Measurements from ENCODE around the gene C6orf132. TPM values are rescaled to one million over a fixed set of nuclear protein-coding genes. Genes with fewer than 3 reads are reported as not detected.
A peak's percentile ranks its signal among the peaks of the same experiment; 100 is the strongest.

Gene C6orf132
- total and polyA plus RNA-seq, 12 donors, result 0.09 to 4.7 (median 1.4) TPM

DNA sequence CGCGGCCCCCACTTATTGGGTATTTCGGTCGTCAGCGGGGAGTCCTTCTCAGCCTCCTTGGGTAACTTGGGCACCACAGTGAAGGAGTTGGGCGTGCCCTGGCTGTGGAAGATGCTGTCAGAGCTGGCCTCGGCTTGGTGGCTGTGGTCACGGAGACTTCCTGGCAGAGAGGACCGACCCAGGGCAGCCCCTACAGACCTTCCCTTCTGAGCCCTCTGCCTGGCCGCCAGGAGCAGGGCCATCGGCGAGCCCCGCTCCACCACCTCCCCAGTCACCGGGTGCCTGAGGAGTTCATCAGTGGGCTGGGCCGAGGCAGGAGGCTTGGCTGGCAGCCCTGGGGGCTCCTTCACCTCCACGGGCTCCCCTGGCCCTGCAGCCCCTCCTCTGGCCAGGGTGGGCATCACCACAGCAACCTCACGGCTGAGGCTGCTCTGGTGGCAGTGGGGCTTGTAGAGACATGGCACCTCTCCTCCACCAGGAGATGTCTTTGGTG, 37.2 kb downstream of the C6orf132 start:
- H3K27ac ChIP-seq, result no peak overlapping the region
- intact Hi-C loops (cut with DNase I), result no loop called here
- no peaks in the 10 kb centered on the region for H3K27me3 ChIP-seq
- no peaks in the 10 kb centered on the region for H3K36me3 ChIP-seq (replicated peaks in 1 of 2)
- peaks cover 20 to 24% of the 10 kb centered on the region in 2 donors for H3K4me1 ChIP-seq (replicated peaks in 1 of 2)
- H3K9me3 ChIP-seq (replicated peaks in 1 of 3), result no peaks in the 10 kb centered on the region
- no peak overlapping the region for H3K4me3 ChIP-seq
- DNase-seq, result peak in 1 of 7 donors; percentile 32
- TF ChIP-seq POLR2A (IDR thresholded peaks at IDR 0.05), result no peak
- TF ChIP-seq, protein P1, sequence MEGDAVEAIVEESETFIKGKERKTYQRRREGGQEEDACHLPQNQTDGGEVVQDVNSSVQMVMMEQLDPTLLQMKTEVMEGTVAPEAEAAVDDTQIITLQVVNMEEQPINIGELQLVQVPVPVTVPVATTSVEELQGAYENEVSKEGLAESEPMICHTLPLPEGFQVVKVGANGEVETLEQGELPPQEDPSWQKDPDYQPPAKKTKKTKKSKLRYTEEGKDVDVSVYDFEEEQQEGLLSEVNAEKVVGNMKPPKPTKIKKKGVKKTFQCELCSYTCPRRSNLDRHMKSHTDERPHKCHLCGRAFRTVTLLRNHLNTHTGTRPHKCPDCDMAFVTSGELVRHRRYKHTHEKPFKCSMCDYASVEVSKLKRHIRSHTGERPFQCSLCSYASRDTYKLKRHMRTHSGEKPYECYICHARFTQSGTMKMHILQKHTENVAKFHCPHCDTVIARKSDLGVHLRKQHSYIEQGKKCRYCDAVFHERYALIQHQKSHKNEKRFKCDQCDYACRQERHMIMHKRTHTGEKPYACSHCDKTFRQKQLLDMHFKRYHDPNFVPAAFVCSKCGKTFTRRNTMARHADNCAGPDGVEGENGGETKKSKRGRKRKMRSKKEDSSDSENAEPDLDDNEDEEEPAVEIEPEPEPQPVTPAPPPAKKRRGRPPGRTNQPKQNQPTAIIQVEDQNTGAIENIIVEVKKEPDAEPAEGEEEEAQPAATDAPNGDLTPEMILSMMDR (IDR thresholded peaks at IDR 0.05), result no peak
- WGBS, 4 donors, result 82 to 96% (median 87%) methylated on average over 5 to 17 of the region's 17 CpGs

DNA sequence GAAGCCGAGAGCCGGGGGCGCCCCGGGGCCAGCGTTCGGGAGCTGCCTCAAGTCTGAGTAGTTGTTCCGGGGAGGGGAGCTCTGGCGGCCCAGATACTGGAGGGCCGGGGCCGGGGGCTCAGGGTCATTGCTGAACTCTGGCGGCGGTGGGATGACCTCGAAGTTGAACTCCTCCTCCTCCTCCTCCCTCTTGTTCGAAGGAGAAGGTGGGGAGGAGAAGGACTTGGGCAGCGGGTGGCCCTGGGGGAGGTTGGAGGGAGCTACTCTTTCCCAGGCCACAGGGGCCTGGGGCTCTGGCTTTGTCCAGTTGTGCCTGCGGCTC, 37.7 kb downstream of the C6orf132 start:
- 23 to 77% (median 29%) methylated on average over 2 to 16 of the region's 16 CpGs for WGBS, 4 donors

DNA sequence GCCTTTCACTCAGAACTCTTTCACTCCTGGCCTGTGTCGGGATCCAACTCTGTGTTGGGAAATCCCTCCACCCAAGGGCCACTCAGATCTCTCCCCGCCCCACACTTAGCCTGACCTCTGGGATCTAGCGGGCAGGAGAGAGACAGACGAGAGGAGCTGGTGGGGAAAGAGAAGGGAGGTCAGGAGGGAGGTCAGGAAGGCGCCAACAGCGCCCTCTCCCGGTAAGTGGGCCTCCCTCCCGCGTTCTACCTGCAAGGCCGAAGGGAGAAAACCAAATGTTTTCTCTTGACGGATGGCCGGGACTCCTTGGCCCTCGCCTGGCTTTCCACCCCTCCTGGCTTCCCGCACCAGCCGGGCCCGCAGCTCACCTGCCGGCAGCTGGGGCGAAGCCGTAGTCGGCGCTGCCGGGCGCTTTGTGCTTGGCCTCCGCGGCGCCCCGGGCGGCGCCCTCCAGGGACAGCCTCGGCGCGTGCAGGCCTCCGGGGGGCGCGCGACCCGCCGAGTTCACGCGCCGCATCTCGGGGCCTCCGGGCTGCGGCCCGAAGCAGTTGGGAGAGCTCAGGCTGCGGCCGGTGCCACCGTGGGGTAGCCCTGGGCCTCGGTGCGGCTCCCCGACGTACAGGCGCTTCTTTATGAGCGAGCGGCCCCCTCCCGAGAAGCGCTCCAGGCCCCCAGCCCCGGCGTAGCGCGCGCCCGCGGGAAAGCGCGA, 38.2 kb downstream of the C6orf132 start:
- intact Hi-C loops (cut with DNase I), result no loop called here
- H3K27ac ChIP-seq, result peak overlapping the region in 2 of 5 donors; percentile 42 to 68
- peak overlapping the region in 1 of 4 donors; percentile 57 for H3K4me3 ChIP-seq
- no peak for TF ChIP-seq POLR2A (IDR thresholded peaks at IDR 0.05)
- TF ChIP-seq, protein P1 (IDR thresholded peaks at IDR 0.05), result peak; percentile 66 to 85 (median 80)
- DNase-seq, result peak; percentile 73 to 90 (median 86)
- H3K4me1 ChIP-seq (replicated peaks in 1 of 2), result peaks cover 30 to 33% of the 10 kb centered on the region in 2 donors
- no peaks in the 10 kb centered on the region for H3K36me3 ChIP-seq (replicated peaks in 1 of 2)
- no peaks in the 10 kb centered on the region for H3K27me3 ChIP-seq
- H3K9me3 ChIP-seq (replicated peaks in 1 of 3), result no peaks in the 10 kb centered on the region
- WGBS, 4 donors, result 6 to 10% (median 8%) methylated on average over 16 to 66 of the region's 66 CpGs

More for the DNA sequence above, 37.7 kb downstream of the C6orf132 start:
- no peak for TF ChIP-seq POLR2A (IDR thresholded peaks at IDR 0.05)
- TF ChIP-seq, protein P1 (IDR thresholded peaks at IDR 0.05), result no peak
- DNase-seq, result peak in 1 of 7 donors; percentile 11
- intact Hi-C loops (cut with DNase I), result no loop called here
- H3K9me3 ChIP-seq (replicated peaks in 1 of 3), result no peaks in the 10 kb centered on the region
- peak overlapping the region in 1 of 4 donors; percentile 57 for H3K4me3 ChIP-seq
- H3K27ac ChIP-seq, result peak overlapping the region in 2 of 5 donors; percentile 42 to 68
- H3K4me1 ChIP-seq (replicated peaks in 1 of 2), result peaks cover 24 to 28% of the 10 kb centered on the region in 2 donors
- H3K36me3 ChIP-seq (replicated peaks in 1 of 2), result no peaks in the 10 kb centered on the region
- no peaks in the 10 kb centered on the region for H3K27me3 ChIP-seq

DNA sequence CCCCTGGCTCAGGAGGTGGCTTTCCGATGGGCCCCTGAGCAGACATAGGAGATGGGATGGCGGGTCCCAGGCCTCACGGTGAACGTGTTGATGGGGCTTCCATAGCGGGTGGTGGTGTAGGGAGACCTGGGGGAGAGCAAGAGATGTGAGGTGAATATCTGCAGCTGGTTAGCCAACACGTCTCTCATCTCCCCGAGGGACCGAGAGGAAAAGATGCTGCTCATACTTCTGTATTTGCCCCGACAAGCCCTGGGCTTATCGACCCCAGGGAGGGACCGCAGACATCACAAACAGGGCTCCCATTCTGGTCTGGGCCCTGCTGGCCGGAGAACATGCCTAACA, 38.7 kb downstream of the C6orf132 start:
- H3K27ac ChIP-seq, result peak overlapping the region in 2 of 5 donors; percentile 42 to 68
- DNase-seq, result no peak
- H3K9me3 ChIP-seq (replicated peaks in 1 of 3), result no peaks in the 10 kb centered on the region
- intact Hi-C loops (cut with DNase I), result no loop called here
- TF ChIP-seq POLR2A (IDR thresholded peaks at IDR 0.05), result no peak
- TF ChIP-seq, protein P1 (IDR thresholded peaks at IDR 0.05), result no peak
- peak overlapping the region in 1 of 4 donors; percentile 57 for H3K4me3 ChIP-seq
- 78 to 96% (median 86%) methylated on average over 4 to 12 of the region's 12 CpGs for WGBS, 4 donors
- no peaks in the 10 kb centered on the region for H3K36me3 ChIP-seq (replicated peaks in 1 of 2)
- H3K27me3 ChIP-seq, result no peaks in the 10 kb centered on the region
- peaks cover 31 to 38% of the 10 kb centered on the region in 2 donors for H3K4me1 ChIP-seq (replicated peaks in 1 of 2)

All from adrenal gland (tissue), 12 donors.